GM12864 (cell line): Measurements from ENCODE around the gene TFEB.
A peak's percentile ranks its signal among the peaks of the same experiment; 100 is the strongest.

Experiments used
- DNase-seq: peaks from one replicate; pipeline ENCODE4 v3.0.0-alpha.2; 2011; ENCODE audit warnings: low read depth
- H3K4me3 ChIP-seq: 2 replicates; pipeline ENCODE4 v1.5.1; 2011; ENCODE audit warnings: mild to moderate bottlenecking, low read depth, low read length, control low read depth
- TF ChIP-seq, protein P1 (sequence below): IDR thresholded peaks from 2 replicates; pipeline ENCODE4 v1.5.1; 2011; ENCODE audit warnings: low read depth, mild to moderate bottlenecking, moderate library complexity, low read length, control low read depth, inconsistent platforms; ENCODE audit errors: missing control alignments

TFEB gene

DNA sequence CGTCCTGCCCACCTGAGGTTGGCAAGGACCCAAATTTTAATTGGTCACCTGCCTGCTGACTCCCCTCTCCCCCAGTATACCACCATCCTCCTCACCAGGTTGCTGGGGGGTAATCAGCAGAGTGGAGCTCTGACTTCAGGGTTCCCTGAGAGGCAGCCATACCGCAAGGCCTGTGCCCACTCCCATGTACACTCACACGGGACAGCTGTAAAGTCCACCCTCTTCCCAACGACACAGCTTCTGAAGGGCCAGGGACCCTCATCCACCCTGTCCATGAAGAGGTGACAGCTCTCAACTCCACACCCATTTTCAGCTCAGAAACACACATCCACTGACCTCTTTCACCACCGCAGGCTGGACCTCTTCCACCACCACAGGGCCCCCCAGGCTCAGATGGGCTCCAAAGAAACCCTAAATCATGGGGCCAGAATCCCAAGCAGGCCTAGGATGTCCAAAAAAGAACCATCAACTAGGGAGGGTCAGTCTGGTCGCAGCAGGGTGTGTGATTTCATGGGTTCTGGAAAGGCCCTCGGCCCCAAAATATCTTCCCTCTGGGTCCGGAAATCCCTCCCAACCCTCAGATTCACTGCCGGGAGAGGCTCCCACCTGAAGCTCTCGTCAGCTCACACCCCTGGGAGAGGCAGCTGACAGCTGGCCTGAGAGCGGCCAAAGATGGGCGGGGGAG, 30.0 kb downstream of the TFEB start:
- H3K4me3 ChIP-seq, result peak overlapping the region; percentile 56
- TF ChIP-seq, protein P1, sequence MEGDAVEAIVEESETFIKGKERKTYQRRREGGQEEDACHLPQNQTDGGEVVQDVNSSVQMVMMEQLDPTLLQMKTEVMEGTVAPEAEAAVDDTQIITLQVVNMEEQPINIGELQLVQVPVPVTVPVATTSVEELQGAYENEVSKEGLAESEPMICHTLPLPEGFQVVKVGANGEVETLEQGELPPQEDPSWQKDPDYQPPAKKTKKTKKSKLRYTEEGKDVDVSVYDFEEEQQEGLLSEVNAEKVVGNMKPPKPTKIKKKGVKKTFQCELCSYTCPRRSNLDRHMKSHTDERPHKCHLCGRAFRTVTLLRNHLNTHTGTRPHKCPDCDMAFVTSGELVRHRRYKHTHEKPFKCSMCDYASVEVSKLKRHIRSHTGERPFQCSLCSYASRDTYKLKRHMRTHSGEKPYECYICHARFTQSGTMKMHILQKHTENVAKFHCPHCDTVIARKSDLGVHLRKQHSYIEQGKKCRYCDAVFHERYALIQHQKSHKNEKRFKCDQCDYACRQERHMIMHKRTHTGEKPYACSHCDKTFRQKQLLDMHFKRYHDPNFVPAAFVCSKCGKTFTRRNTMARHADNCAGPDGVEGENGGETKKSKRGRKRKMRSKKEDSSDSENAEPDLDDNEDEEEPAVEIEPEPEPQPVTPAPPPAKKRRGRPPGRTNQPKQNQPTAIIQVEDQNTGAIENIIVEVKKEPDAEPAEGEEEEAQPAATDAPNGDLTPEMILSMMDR, result no peak
- no peak for DNase-seq

DNA sequence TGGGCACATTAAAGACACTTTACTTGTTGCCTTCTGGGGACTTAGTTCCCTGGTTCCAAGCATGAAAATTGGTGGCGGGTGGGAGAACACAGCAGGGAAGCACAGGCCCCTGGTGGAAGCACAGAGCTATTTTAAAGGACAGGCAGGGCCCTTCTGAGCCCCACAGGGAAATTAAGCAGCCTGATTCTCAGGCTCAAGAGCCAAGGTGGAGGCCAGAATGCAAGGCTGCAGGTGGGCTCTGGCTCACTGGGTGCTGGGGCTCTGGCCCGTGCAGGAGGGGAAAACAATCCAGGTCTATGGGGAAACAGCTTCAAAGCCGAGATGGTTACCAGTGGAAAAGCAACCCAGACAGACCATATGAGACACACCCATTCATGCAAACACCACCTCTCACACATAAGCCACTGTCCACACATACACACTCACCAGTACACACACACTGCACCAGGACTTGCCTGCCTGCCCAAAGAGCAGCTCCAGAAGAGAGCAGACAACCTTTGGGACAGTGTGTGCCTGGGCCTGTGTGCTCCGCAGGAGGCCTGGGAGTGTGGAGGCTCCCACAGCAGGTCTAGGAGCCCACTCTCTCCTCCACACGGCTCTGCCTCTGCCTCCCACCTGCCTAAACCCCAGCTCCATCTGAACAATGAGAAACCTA, 30.6 kb downstream of the TFEB start:
- TF ChIP-seq, protein P1, result peak; percentile 14
- DNase-seq, result no peak
- H3K4me3 ChIP-seq, result peak overlapping the region; percentile 56

DNA sequence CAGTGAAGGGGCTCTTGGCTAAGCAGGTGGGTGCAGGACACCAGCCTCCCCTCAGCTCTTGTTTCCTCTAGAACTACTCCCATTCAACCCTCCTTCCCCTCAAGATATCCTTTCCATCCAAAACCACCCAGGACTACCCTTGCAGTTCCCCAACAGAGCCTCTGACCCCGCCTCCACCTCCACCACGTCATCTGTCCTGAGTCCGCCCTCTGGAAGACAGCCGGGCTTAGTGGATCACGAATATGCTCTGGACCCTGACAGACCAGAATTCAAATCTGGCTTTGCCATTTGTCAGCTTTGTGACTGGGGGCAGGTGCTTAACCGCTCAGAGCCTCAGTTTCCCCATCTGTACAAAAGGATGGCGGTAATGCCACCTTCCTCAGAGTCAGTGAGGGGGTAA, 31.4 kb downstream of the TFEB start:
- TF ChIP-seq, protein P1, result no peak
- DNase-seq, result no peak
- peak overlapping the region; percentile 56 for H3K4me3 ChIP-seq

DNA sequence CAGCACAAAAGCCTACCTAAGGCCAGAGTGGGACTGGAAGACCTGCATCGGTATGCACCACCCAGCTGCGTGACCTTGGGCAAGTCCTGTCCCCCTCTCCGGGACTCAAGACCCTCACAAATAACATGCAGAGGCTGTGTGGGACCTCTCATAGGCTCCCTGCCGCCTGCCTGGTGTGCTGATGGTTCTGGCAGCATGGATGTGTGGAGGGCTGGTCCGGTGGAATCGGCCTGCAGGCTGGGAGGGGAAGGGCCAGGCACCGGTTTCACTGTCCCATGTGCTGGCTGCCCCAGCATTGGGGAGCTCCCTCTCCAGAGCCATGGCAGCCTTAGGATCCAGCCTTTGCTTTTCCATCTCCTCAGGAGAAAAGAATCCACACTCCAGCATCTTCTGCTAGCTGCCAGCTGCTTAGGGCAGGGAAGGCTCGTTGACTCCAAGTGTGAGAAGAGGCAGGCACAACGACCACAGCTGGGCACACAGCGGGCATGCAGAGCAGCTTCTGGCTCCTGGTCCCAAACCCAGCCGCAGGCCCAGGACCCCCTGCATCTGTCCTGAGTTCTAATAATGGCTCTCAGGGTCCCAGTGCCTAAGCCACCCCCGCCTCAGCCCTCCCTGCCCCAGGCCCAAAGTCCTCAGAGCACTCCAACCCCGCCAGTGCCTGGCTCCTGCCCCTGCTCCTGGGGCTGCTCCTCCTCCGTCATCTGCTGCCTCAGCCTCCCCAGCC, 32.5 kb downstream of the TFEB start:
- TF ChIP-seq, protein P1, result no peak
- no peak overlapping the region for H3K4me3 ChIP-seq
- no peak for DNase-seq

DNA sequence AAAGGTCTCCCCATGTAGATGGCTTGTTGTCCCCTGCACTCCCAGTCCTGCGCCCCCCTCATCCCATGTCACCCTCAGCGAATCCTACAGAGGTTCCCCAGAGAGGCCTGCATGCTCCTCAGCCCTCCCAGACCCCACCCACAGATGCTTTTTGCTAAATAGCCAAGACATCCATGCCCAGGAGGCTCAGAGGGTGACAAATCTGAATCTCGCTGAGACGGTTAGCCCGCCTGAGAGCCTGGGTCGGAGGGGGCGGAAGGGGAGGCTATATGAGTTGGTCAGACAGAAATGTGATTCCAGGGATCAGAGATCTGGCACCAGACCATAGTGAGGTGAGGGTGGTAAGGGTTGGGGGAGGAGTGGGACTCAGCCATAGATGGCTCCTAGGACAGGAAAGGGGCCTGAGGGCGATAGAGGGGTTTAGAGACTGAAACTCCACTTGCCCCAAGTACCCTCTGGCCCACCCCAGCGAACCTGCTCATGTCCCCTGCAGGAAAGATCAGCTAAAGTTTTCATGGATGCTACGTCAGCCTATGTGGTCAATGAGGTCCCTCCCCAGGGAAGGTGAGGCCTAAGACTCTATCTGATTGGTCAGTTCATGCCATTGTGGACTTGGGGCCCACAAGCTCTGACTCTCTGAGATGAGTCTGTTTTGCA, 33.2 kb downstream of the TFEB start:
- TF ChIP-seq, protein P1, result no peak
- no peak for DNase-seq
- H3K4me3 ChIP-seq, result no peak overlapping the region

DNA sequence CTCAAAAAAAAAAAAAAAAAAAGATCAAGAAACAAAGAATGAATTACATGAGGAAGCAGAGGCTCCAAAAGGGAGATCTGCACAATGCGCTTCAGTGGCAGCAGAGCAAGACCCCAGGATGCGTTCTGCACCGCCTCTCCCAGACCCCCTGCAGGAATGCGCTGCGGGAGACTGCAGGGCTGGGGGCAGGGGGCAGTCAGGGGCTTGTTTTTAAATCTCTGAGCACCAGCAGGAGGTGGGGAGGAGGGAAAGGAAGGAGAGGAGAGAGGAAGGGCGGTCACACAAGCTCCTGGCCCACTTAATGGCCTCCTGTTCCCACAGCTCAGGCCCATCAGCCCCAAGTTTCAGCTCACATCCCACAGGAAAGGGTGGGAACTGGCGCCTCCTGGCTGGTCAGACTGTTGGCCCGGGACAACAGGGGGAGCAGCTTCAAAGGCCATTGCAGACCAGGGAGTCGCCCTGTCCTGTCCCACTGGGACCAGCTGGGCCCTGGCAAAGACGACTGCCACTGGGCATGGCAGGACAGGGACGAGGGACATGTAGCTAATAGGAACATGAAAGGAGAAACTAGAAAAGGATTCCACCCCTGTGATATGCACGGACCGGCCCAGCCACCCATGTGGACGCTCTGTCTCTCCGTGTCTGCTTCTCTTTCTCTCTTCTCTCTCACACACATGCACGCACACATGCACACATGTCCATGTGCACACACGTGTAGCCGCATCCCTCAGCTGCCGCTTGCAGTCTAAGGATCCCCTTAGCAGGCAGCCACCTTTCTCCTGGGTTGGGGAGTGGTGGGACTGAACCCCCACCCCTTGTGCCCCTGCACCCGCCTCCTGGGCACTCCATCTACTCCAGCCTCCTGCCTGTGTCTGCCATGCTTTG, 34.7 kb downstream of the TFEB start:
- no peak overlapping the region for H3K4me3 ChIP-seq
- no peak for DNase-seq
- TF ChIP-seq, protein P1, result no peak
